Stimulated activated CD4-positive, alpha-beta T cell treated with anti-CD3 and anti-CD28 coated beads, Interleukin-2, amount 100 ng/mL, for 48 hours (primary cell): Measurements from ENCODE around the gene OVCA2.

Source experiments
- DNase-seq, 2 donors: peaks; one replicate each; pipeline ENCODE4 v3.0.0-alpha.2; 2020

Gene OVCA2

DNA sequence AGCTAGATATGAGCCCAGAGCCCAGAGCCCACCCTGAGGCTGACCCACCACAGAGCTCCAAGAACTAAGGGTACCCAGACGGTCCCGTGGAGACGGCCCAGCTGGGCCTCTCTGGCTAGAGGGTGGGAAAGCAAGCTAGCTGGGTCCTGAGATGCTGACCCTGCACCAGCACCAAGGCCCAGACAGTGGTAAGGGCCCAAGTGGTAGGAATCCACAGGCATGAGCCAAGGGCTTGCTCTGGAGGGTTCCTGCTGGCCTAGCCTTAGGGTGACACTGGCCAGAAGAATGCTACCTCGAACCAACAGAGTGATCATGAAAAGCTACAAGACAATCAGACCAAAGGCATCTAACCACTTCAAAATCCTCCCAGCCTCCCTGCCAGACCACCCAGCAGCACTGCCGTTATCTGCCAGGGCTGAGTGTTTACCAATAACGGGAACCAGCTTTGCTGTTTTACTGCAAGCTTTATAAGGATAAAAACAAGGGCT is 26.3 kb downstream of the OVCA2 start:
- DNase-seq, result no peak

- DNase-seq, result no peak
Observed at GRCh38 chr17:2068519-2069051, 26.8 kb downstream of the OVCA2 start.

DNA sequence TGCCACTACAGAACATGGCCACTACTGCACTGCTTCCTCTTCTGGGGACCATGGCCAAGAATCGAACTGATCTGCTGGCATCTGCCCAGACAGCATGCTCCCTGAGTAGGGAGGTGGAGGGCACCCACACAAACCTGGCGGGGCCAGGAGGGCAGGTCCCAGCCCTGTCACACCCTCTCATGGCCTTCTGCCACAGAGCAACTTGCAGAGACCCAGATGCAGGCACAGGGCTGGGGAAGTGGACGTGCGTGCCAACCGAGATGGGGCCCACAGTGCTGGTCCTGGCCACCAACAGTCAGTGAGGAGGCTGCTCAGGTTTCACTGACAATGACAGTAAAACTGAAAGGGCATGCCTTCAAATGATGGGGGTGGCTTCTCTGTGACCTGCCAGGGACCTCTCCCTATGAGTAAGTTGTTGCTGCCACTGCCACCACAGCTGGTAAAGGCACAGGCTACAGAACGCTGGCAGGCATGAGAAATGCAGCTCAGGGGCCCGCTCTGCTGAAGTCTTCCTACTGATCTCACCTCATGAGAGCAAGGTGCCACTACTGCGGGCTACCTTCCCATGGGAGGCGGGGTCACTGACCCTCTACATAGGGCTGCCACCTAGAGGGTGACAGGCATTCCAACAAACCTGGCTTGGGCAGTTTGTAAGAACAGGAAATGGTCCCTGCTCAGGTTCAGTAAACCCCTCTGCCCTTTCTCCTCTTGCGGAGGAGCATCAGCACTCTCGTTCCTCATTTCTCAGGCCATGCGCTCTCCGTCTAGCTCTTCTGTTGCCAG is 28.6 kb downstream of the OVCA2 start:
- peak; percentile 58 to 65 for DNase-seq

- no peak for DNase-seq
Observed at GRCh38 chr17:2071024-2071385, 29.2 kb downstream of the OVCA2 start.

GRCh38 chr17:2071455-2072281 is 29.8 kb downstream of the OVCA2 start:
- no peak for DNase-seq

DNA sequence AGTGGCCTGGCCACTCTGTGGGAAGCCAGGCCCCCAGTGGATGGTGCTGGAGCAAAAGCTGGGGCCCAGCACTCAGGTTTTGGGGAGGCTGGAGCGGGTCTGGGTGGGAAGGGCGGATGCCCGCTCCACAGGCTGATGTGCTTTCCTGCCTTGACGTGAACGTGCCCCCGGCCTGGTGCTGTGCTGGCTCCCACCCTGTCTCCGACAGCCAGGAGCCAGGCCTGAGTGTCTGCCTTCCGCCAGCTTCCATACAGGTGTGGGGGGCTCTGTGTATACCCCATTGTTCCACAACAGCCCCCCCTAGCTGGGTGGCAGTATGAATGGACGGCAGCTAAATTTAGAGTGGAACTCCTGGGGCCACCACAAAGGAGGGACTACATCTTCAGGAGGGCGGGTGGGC is 33.1 kb downstream of the OVCA2 start:
- no peak for DNase-seq

DNA sequence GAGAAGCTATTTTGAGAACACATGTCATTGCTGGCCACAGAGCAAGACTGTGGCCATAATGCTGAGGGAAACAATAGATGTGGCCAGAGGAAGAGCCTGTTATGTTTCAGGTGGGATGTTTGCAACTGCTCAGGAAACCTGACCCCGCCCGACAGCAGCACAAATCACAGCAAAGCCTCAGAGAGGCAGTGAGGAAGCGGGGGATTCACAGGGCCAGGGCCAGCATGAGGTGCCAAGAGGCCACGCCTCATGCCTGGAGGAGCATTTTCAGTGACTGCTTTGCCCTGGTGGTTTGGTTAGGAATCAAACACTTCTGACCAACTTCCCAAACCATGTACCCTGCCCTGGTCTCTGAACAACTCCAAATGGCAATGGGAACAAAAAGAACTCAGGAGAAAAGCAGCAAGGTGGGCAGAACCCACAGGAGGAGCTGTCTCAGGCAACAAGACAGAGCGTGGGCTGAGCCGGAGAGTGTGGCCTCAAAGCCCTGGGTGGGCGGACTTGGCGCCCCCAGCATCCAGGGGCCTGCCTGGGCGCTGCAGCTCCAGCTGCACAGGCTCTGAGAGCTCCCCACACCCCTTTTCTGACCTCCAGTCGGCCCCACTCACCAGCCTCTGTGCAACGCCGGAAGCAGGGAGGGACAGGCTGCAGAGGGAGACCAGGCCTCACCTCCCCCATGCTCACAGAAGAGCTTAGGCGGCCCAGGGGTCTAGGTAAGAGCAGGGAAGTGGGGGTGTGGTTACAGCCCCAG is 33.7 kb downstream of the OVCA2 start:
- DNase-seq, result no peak

- no peak for DNase-seq
Observed at GRCh38 chr17:2076087-2076984, 34.5 kb downstream of the OVCA2 start.

DNA sequence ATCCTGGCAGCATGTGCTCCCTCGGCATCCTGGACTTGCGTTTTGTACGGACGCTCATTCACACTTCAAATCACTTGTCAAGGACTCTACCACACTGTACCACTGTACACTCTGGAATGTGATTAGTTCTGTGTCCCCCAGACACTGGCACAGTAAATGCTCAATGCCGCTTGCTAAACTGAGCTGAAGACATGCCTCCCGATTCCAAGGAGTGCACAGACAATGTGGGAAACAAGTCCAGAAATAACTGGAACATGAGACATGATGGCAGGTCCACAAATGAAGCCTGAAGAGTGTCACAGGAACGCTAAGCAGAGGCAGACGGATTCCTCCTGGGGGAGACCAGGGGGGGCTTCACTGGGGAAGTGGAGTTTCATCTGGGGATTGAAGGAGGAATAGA is 35.2 kb downstream of the OVCA2 start:
- no peak for DNase-seq

GRCh38 chr17:2081564-2081963 is 39.7 kb downstream of the OVCA2 start:
- DNase-seq, result no peak

GRCh38 chr17:2082003-2082781 is 40.4 kb downstream of the OVCA2 start:
- DNase-seq, result no peak

DNA sequence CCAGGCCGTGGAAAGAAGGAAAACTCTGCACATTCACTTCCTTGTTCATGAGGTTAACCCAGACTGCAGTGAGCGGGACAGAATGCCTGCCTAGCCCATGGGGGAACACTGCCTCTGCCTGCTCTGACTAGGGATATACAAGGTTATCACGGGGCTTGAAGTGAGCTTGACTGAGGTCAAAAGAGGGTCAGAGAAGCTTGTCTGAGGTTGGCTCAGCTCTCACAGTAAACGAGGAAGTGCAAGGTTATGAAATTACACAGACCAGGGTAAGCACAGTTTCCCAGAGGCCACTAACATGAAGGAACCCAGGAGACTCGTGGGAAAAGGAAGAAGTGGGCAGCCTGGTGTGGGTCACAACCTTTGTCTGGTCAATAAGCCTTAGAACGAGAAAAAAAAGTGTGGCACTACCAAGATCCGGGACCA is 41.8 kb downstream of the OVCA2 start:
- no peak for DNase-seq

DNA sequence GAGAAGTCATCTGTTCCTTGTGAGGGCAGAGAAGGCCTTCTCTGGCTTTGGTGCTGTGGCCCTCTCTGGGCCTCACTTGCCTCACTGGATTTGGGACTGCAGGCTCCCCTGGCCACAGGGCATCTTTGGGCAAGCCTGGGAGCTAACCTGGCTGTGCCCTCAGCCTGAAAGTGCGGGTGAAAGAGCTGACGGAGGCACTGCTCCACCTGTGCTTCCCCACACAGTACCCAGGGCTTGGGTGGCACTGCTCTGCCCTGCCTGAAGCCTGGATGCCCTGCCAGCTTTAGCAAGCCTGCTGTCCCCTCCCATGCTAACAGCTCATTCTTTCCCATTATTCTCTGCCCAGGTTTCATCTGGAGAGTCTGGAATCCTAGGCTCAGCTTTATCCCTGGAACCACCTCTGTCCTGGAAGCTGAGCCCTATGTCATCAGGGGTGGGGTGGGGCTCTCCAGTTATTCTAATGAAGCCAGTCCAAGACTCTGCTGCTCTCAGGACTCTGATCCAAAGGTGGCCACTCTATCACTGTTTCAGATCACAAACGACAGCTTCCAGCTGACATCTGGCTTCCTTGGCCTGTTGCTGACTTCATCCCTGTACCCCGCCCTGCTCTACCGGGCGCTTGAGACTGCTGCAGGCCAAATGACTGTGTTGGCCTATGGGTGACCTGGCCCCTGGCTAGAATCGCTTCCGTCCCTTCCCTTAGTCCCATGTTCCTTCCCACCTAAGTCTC is 42.4 kb downstream of the OVCA2 start:
- DNase-seq, result no peak

DNA sequence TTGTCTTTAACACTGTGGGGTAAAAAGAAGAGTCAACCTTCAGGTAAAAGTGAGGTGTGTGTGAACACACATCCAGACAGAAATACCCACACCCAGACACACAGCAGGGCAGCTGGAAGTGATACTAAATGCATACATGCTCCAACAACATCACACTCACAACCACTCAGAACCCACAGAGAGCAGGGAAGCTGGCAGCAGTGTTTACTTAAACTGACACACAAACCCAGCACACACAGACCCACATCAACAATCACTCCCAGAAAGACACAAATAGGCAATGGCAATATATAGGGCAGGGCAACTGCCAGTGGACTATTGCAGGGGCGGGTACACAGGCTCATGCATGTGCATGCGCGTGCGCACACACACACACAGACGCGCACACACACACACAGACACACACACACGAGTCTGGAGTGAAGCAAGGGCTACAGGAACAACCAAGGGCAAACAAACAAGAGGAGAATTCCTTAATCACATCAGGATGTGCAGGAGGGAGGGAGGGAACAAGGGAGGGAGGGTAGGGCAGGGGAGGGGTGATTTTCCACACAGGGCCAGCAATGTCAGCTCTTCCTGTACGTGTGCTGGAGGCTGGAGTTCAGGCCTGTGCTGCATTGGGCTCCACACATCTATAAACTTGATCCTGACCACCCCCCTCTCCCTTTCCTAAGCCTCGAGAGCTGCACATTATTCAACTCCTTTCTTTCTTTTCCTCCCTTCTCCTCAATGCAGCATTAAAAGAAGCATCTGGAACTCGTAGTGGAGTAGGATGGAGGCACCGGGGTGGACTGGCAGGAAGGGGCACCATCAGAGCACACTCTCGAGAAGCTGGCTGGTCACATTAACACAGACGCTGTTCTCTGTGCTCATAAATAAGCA is 43.2 kb downstream of the OVCA2 start:
- DNase-seq, result no peak

- no peak for DNase-seq
Observed at GRCh38 chr17:2085648-2085949, 43.8 kb downstream of the OVCA2 start.

DNA sequence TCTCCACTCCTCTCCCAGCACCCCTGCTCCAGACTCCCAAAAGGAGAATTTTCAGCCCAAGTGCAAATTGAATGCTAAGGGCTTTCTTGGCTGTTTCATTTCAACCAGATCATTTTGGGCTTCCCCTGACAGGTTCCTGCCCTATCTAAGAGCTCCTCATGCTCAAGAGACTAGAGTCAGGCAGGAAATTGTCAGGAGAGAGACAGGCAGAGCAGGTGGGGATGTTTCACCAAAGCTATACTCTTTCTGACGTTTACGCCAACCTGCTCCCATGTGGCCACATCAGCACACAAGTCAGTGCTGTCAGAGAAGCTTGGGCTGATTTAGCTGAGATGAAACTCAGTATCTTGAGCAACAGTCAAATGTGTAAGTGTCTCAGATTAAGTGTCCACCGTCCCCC is 44.5 kb downstream of the OVCA2 start:
- DNase-seq, result no peak

- peak; percentile 27 to 36 for DNase-seq
Observed at GRCh38 chr17:2087597-2088211, 45.9 kb downstream of the OVCA2 start.

- DNase-seq, result no peak
Observed at GRCh38 chr17:2089021-2089422, 47.2 kb downstream of the OVCA2 start.

DNA sequence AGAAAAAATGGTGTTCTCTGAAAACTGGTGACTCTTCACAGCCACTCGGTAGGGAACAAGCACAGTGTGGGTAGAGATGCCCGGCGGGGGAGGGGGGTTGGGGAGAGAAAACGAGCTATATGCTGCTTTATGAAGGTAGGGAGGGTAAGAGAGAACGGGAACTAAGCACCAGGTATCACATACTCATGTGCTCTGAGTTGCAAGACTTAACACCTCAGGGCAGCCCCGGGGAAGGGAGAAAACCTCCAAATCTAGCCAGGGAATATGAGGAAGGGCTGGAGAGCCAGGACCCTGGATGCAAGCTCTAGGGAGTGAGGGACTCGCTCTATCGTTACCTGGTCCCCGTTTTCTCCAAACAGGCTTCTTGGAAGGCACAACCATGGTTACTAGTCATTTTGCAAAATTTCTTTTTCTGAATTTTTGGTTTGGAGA is 48.4 kb downstream of the OVCA2 start:
- no peak for DNase-seq
